Kidney epithelial cell (primary cell): Measurements from ENCODE around the gene PANK4. TPM values are rescaled to one million over a fixed set of nuclear protein-coding genes. Genes with fewer than 3 reads are reported as not detected.
"Not testable (repeated sequence)": the region's sequence is repeated elsewhere in the genome, so short reads cannot be mapped to it uniquely, and the experiment has no call there.

Source experiments
- DNase-seq: peaks from one replicate; pipeline ENCODE4 v3.0.0-alpha.2; 2010; ENCODE audit warnings: low read depth
- H3K27me3 ChIP-seq: 2 replicates; pipeline ENCODE4 v1.6.0; 2011; ENCODE audit warnings: low read length; ENCODE audit not compliant: control insufficient read depth, insufficient read depth
- H3K36me3 ChIP-seq: 2 replicates; pipeline ENCODE4 v1.5.1; 2011; ENCODE audit warnings: low read length; ENCODE audit not compliant: control insufficient read depth, insufficient read depth
- H3K4me3 ChIP-seq: 2 replicates; pipeline ENCODE4 v1.5.1; 2011; ENCODE audit warnings: low read depth, mild to moderate bottlenecking, control low read depth, low read length
- total RNA-seq: library from RNA; depleted of rRNA; stranded (reverse); fragments of >200 nt; gene quantifications from 2 replicates; pipeline ENCODE4 v1.2.3, GENCODE V29; 2015
- TF ChIP-seq, protein P1 (sequence below): IDR thresholded peaks from 2 replicates; pipeline ENCODE4 v1.5.1; 2011; ENCODE audit warnings: mild to moderate bottlenecking, moderate library complexity, low read length, control low read depth, inconsistent platforms; ENCODE audit not compliant: insufficient read depth, poor library complexity, severe bottlenecking

PANK4 gene
- total RNA-seq, 1 donor from 2014 or later = 28.9 TPM

DNA sequence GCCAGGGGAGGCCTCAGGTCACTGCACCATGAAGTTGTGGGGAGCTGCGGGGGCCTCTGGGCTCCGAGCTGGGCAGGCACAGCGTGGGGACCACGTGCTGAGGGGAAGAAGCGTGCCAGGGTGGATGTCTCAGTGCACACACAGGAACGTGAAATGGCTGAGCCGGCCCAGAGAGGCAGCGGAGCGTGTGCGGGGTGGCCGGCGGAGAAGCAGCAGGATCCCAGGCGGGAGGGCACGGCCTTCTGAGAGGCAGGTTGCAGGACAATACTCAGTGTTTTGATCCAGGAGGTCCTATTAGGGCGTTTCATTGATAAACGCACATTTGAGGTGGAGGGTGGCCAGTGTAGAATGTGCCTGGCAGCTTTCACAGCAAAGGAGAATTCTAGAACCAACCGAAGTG, 42.7 kb upstream of the PANK4 start:
- Histone ChIP-seq H3K4me3 (no peak overlapping the region), H3K36me3 (no peaks in the 10 kb centered on the region), H3K27me3 (peaks cover 9% of the 10 kb centered on the region)
- TF ChIP-seq, protein P1, sequence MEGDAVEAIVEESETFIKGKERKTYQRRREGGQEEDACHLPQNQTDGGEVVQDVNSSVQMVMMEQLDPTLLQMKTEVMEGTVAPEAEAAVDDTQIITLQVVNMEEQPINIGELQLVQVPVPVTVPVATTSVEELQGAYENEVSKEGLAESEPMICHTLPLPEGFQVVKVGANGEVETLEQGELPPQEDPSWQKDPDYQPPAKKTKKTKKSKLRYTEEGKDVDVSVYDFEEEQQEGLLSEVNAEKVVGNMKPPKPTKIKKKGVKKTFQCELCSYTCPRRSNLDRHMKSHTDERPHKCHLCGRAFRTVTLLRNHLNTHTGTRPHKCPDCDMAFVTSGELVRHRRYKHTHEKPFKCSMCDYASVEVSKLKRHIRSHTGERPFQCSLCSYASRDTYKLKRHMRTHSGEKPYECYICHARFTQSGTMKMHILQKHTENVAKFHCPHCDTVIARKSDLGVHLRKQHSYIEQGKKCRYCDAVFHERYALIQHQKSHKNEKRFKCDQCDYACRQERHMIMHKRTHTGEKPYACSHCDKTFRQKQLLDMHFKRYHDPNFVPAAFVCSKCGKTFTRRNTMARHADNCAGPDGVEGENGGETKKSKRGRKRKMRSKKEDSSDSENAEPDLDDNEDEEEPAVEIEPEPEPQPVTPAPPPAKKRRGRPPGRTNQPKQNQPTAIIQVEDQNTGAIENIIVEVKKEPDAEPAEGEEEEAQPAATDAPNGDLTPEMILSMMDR = no peak
- DNase-seq = no peak

DNA sequence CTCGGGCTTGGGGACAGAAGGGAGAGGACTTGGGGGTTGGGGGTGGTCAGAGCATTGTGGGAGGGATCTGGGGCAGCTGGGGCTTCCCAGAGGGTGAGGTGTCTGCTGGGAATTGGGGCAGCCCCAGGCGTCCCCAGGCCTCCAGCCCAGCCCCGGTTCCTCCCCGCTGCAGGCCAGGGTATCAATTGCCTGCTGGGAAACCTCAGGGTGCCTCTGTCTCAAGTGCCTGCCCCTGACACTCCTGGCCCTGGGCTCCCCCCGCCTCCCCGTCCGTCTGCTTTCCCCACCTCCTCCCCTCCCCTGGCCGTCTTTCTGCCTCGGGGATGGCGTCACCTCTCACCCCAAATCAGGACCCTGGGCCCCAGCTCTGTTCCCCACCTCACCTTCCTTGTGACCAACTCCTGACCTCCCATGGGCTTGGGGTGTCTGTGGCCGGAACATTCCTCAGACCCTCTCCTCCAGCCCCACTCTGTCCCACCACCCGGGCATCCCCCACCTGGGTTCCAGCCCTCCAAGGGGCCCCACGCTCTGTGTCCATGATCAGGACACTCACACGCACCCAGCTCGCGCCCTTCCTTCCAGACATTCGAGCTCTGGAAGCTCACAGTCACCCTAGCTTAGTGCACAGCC, 41.9 kb upstream of the PANK4 start:
- not testable (repeated sequence) for H3K27me3 ChIP-seq, DNase-seq, H3K4me3 ChIP-seq, H3K36me3 ChIP-seq

DNA sequence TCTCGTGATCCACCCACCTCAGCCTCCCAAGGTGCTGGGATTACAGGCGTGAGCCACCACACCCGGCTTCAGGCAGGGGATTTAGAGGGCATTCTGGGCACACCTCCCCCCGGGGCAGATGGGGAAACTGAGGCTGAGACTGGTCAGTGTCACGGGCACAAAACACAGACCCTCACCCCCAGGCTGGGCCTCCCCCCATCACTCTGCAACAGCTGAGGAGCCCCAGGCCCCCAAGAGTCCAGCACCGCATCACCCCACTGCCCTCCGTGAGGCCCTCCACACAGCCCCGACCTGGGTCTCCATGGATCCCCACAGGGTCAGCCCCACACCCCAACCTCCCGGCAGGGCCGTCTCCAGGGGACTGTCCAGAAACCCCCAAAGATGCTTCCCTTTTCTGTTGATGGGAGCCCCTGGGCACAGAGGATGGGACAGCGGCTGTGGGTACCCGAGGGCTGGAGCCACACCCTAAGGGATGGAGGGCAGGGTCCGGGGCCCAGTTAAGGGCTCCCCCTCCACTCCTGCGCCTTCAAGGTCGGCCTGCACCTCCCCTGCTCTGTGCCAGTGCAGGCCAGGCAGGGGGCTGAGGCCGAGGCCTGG, 40.8 kb upstream of the PANK4 start:
- DNase-seq = no peak
- Histone ChIP-seq H3K36me3 (no peaks in the 10 kb centered on the region), H3K4me3 (no peak overlapping the region), H3K27me3 (peaks cover 12% of the 10 kb centered on the region)
- TF ChIP-seq, protein P1 = no peak

DNA sequence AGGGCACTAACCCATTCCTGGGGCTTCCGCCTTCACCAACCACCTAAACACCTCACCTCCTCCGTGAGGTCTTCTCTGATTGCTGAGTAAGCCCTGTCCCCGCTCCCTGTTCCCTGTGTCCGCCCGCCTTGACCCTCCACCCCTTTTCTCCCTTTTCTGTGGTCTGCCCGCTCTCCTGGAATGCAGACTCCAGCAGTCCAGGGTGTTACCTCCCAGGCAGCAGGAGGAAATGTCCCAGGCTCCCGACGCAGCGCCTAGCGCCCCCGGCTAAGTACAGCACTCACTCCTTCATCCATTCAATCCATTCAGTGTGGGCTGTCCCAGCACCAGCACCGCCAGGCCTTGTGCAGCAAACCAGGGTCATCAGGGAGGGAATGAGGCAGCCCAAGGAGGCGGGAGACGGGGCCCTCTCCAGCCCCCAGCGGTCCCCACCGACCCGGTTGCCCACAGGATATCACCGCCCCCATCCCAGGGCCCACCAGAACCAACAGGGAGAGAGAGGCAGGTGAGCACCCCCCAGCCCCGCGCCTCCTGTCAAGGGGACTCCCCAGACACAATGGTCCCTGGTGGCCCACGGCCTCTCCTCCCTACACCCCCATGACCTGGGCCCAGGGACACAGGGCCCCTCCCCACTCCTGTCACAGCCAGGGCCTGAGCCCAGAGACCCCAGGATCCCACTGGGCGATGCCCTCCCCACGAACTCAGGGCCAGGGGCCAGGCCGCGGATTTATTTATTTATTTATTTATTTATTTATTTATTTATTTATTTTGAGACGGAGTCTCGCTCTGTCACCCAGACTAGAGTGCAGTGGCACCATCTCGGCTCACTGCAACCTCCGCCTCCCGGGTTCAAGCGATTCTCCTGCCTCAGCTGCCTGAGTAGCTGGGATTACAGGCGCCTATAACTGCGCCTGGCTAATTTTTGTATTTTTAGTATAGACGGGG, 40.0 kb upstream of the PANK4 start:
- H3K36me3 ChIP-seq = no peaks in the 10 kb centered on the region
- H3K4me3 ChIP-seq = no peak overlapping the region
- TF ChIP-seq, protein P1 = no peak
- peaks cover 12% of the 10 kb centered on the region for H3K27me3 ChIP-seq
- no peak for DNase-seq

DNA sequence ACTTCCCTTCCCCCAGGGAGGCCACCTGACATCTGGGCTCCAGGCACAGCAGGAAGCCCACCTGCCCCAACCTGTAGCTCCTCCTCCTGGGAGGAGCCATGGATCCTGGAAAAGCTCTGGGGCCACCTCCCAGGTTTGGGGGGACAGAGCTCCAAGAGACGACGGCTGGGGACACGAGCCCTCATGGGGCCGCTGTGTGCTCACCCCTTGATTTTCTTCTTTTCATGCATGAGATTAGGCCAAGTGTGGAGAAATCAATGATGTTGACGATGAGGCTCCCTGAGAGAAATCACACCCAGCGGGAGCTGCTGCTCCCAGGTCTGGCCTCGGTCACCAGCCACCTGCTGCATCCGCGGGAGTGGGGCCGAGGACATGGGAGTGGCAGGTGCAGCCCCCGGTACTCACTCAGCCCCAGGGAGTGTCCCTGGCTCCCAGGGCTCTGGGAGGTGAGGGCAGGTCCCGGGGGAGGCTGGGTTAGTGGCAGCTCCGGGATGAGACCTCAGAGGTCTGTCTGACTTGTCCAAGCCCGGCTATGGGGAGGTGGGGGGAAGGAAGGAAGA, 38.5 kb upstream of the PANK4 start:
- H3K27me3 ChIP-seq = peaks cover 12% of the 10 kb centered on the region
- TF ChIP-seq, protein P1 = no peak
- DNase-seq = no peak
- no peak overlapping the region for H3K4me3 ChIP-seq
- no peaks in the 10 kb centered on the region for H3K36me3 ChIP-seq
